BLaER1 (cell line): ENCODE data around the gene MAGI1.
"Not testable (repeated sequence)": the region's sequence is repeated elsewhere in the genome, so short reads cannot be mapped to it uniquely, and the experiment has no call there.

Experiments used
- H3K27ac ChIP-seq: shearing (Covaris generic); formaldehyde crosslinking; 2 replicates; pipeline ENCODE4 v1.8.1; 2022
- H3K27me3 ChIP-seq: shearing (Covaris generic); formaldehyde crosslinking; 2 replicates; pipeline ENCODE4 v1.8.1; 2022
- H3K36me3 ChIP-seq: shearing (Covaris generic); formaldehyde crosslinking; 2 replicates; pipeline ENCODE4 v1.8.1; 2022
- H3K4me1 ChIP-seq: shearing (Covaris generic); formaldehyde crosslinking; 2 replicates; pipeline ENCODE4 v1.8.1; 2022
- H3K4me2 ChIP-seq: shearing (Covaris generic); formaldehyde crosslinking; 2 replicates; pipeline ENCODE4 v1.8.1; 2022
- H3K4me3 ChIP-seq: shearing (Covaris generic); formaldehyde crosslinking; 2 replicates; pipeline ENCODE4 v1.8.1; 2022
- H3K9ac ChIP-seq: shearing (Covaris generic); formaldehyde crosslinking; 2 replicates; pipeline ENCODE4 v1.8.1; 2022
- H3K9me3 ChIP-seq: shearing (Covaris generic); formaldehyde crosslinking; 2 replicates; pipeline ENCODE4 v1.8.1; 2022
- H4K20me1 ChIP-seq: shearing (Covaris generic); formaldehyde crosslinking; 2 replicates; pipeline ENCODE4 v1.8.1; 2022
- Cebpa-rat ChIP-seq: shearing (Covaris generic); IDR thresholded peaks from 2 replicates; pipeline ENCODE4 v1.8.1; 2022

The MAGI1 gene

GRCh38 chr3:65568497-65568896, 470.2 kb downstream of the MAGI1 start:
- Histone ChIP-seq H3K4me2 (no peak overlapping the region), H3K4me3 (no peak overlapping the region), H3K27me3 (no peaks in the 10 kb centered on the region), H3K9me3 (peaks cover 2% of the 10 kb centered on the region; the same call in 1 of the 2 replicates), H3K27ac (no peak overlapping the region), H3K9ac (no peak overlapping the region), H3K36me3 (no peaks in the 10 kb centered on the region), H4K20me1 (no peaks in the 10 kb centered on the region), H3K4me1 (peaks cover 49% of the 10 kb centered on the region)
- no peak for TF ChIP-seq Cebpa-rat

DNA sequence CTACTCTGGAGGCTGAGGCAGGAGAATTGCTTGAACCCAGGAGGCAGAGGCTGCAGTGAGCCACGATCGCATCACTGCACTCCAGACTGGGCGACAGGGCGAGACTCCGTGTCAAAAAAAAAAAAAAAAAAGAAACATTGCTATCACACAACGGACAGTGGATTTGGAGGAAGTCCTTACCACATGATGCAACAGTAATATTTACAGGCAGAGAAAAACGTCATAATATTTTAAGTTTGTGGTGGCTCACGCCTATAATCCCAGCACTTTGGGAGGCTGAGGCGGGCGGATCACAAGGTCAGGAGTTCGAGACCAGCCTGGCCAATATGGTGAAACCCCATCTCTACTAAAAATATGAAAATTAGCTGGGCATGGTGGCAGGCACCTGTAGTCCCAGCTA, 473.0 kb downstream of the MAGI1 start:
- H3K4me1 ChIP-seq, result peaks cover 77% of the 10 kb centered on the region
- not testable (repeated sequence) for H3K27me3 ChIP-seq, H3K4me3 ChIP-seq, H4K20me1 ChIP-seq, H3K9me3 ChIP-seq, H3K9ac ChIP-seq, H3K36me3 ChIP-seq
- peak overlapping the region; percentile 85 for H3K4me2 ChIP-seq
- peak overlapping the region; percentile 86 for H3K27ac ChIP-seq

GRCh38 chr3:65564483-65564882, 474.2 kb downstream of the MAGI1 start:
- no peak for TF ChIP-seq Cebpa-rat
- Histone ChIP-seq H3K4me1 (peaks cover 89% of the 10 kb centered on the region), H3K4me2 (peak overlapping the region; percentile 85)

GRCh38 chr3:65563861-65564260, 474.9 kb downstream of the MAGI1 start:
- H3K4me3 ChIP-seq, result no peak overlapping the region
- H3K36me3 ChIP-seq, result peaks cover 5% of the 10 kb centered on the region; the same call in 1 of the 2 replicates
- H4K20me1 ChIP-seq, result no peaks in the 10 kb centered on the region
- H3K4me1 ChIP-seq, result peaks cover 94% of the 10 kb centered on the region
- H3K9ac ChIP-seq, result peak overlapping the region; percentile 66
- TF ChIP-seq Cebpa-rat, result no peak
- H3K4me2 ChIP-seq, result peak overlapping the region; percentile 85
- H3K27me3 ChIP-seq, result no peaks in the 10 kb centered on the region
- peaks cover 4% of the 10 kb centered on the region; the same call in 1 of the 2 replicates for H3K9me3 ChIP-seq
- peak overlapping the region; percentile 86 for H3K27ac ChIP-seq

More at GRCh38 chr3:65564483-65564882, 474.2 kb downstream of the MAGI1 start:
- Histone ChIP-seq H3K27ac (peak overlapping the region; percentile 86), H3K36me3 (peaks cover 4% of the 10 kb centered on the region; the same call in 1 of the 2 replicates), H4K20me1 (no peaks in the 10 kb centered on the region), H3K27me3 (no peaks in the 10 kb centered on the region), H3K4me3 (no peak overlapping the region), H3K9me3 (peaks cover 4% of the 10 kb centered on the region; the same call in 1 of the 2 replicates), H3K9ac (peak overlapping the region; percentile 66; the same call in 1 of the 2 replicates)

- peaks cover 17% of the 10 kb centered on the region for H3K9me3 ChIP-seq
- H3K4me3 ChIP-seq, result no peak overlapping the region
- H3K27ac ChIP-seq, result peak overlapping the region; percentile 86
- H3K9ac ChIP-seq, result no peak overlapping the region
- no peaks in the 10 kb centered on the region for H3K27me3 ChIP-seq
- peaks cover 5% of the 10 kb centered on the region; the same call in 1 of the 2 replicates for H3K36me3 ChIP-seq
- peaks cover 97% of the 10 kb centered on the region for H3K4me1 ChIP-seq
- no peak for TF ChIP-seq Cebpa-rat
- peak overlapping the region; percentile 85 for H3K4me2 ChIP-seq
- no peaks in the 10 kb centered on the region for H4K20me1 ChIP-seq
These were observed 476.3 kb downstream of the MAGI1 start for GRCh38 chr3:65562447-65562846.

DNA sequence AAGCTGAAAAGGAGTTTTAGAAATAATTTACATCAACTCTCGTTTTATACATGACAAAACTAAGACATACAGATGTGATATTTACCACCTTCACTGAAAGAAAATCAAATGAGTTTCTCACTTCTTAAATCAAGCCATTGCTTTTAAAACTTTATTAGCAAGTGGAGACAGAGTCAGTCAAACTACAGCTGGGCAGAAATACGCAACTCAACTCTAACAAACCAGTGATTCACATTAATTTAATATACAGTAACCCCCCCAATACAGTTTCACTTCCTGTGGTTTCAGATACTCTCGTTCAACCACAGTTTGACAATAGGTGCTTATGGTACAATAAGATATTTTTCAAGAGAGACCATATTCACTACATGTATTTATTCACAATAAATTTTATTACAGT, 477.1 kb downstream of the MAGI1 start:
- H3K36me3 ChIP-seq, result peaks cover 5% of the 10 kb centered on the region; the same call in 1 of the 2 replicates
- H3K4me1 ChIP-seq, result peaks cover 95% of the 10 kb centered on the region
- H3K9ac ChIP-seq, result peak overlapping the region; percentile 72; the same call in 1 of the 2 replicates
- H4K20me1 ChIP-seq, result no peaks in the 10 kb centered on the region
- H3K4me2 ChIP-seq, result peak overlapping the region; percentile 85
- TF ChIP-seq Cebpa-rat, result no peak
- peak overlapping the region; percentile 86 for H3K27ac ChIP-seq
- H3K27me3 ChIP-seq, result no peaks in the 10 kb centered on the region
- H3K9me3 ChIP-seq, result peaks cover 25% of the 10 kb centered on the region
- peak overlapping the region; percentile 29; the same call in 1 of the 2 replicates for H3K4me3 ChIP-seq

GRCh38 chr3:65560901-65561300, 477.8 kb downstream of the MAGI1 start:
- Histone ChIP-seq H3K9me3 (peaks cover 27% of the 10 kb centered on the region), H3K27ac (peak overlapping the region; percentile 86), H4K20me1 (no peaks in the 10 kb centered on the region), H3K36me3 (peaks cover 5% of the 10 kb centered on the region; the same call in 1 of the 2 replicates), H3K4me2 (peak overlapping the region; percentile 85), H3K9ac (peak overlapping the region; percentile 72; the same call in 1 of the 2 replicates), H3K4me1 (peaks cover 87% of the 10 kb centered on the region), H3K27me3 (no peaks in the 10 kb centered on the region), H3K4me3 (peak overlapping the region; percentile 29; the same call in 1 of the 2 replicates)
- TF ChIP-seq Cebpa-rat, result no peak

DNA sequence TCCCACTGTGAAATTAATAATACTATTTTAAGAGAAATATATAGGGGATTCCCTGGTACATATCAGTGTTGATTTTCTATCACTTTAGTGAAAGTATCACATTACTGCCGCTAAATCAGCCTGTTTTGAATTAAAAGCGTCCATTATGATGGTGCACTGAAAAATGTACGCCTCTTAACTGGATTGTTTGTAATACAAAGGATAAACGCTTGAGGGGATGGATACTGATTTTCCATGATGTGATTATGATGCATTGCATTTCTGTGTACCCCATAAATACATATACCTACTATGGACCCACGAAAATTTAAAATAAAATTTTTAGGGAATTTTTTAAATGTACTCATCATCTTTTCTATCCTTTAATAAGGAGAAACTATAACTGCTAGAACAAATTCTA, 478.6 kb downstream of the MAGI1 start:
- H3K27ac ChIP-seq, result peak overlapping the region; percentile 86
- peaks cover 80% of the 10 kb centered on the region for H3K4me1 ChIP-seq
- peaks cover 33% of the 10 kb centered on the region for H3K9me3 ChIP-seq
- H3K9ac ChIP-seq, result no peak overlapping the region
- H3K27me3 ChIP-seq, result no peaks in the 10 kb centered on the region
- no peak overlapping the region for H3K4me3 ChIP-seq
- H4K20me1 ChIP-seq, result no peaks in the 10 kb centered on the region
- no peak for TF ChIP-seq Cebpa-rat
- peak overlapping the region; percentile 85 for H3K4me2 ChIP-seq
- peaks cover 5% of the 10 kb centered on the region; the same call in 1 of the 2 replicates for H3K36me3 ChIP-seq

DNA sequence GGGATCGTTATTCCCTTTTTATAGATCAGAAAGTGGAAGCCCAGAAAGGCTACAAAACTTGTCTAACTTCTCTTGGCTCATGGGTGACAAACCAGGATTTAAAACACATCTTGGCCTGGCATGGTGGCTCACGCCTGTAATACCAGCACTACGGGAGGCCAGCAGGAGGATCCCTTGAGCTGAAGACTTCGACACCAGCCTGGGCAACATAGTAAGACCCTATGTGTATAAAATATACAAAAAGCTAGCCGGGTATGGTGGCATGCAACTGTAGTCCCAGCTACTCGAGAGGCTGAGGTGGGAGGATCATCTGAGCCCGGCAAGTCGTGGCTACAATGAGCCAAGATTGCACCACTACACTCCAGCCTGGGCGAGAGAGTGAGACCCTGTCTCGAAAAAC, 479.1 kb downstream of the MAGI1 start:
- peaks cover 5% of the 10 kb centered on the region; the same call in 1 of the 2 replicates for H3K36me3 ChIP-seq
- peaks cover 36% of the 10 kb centered on the region for H3K9me3 ChIP-seq
- no peak overlapping the region for H3K9ac ChIP-seq
- no peaks in the 10 kb centered on the region for H3K27me3 ChIP-seq
- peak overlapping the region; percentile 54; the same call in 1 of the 2 replicates for H3K27ac ChIP-seq
- peak overlapping the region; percentile 16; the same call in 1 of the 2 replicates for H3K4me2 ChIP-seq
- no peak overlapping the region for H3K4me3 ChIP-seq
- H4K20me1 ChIP-seq, result no peaks in the 10 kb centered on the region
- TF ChIP-seq Cebpa-rat, result no peak
- H3K4me1 ChIP-seq, result peaks cover 75% of the 10 kb centered on the region

DNA sequence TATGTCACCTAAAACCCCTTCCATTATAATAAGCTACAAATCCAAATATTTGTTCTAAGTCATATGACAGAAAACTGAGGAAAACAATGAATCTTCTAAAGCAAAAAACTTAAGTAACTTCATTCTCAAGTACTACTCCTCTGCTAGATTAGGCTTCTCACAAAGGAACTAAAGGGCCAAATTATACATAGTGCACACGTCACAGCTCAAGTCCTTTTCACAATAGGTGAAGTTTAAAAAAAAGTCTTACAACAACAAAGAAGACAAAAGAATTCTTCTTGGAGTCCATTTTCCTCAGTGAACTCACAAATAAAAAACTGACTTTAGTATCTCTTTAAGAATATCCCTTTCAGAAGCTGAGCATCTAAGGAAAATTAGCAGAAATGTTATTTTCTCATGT, 479.9 kb downstream of the MAGI1 start:
- peaks cover 67% of the 10 kb centered on the region for H3K4me1 ChIP-seq
- H3K4me3 ChIP-seq, result no peak overlapping the region
- H3K27me3 ChIP-seq, result no peaks in the 10 kb centered on the region
- H3K9me3 ChIP-seq, result peaks cover 43% of the 10 kb centered on the region
- peak overlapping the region; percentile 16; the same call in 1 of the 2 replicates for H3K4me2 ChIP-seq
- H4K20me1 ChIP-seq, result no peaks in the 10 kb centered on the region
- H3K27ac ChIP-seq, result no peak overlapping the region
- no peak overlapping the region for H3K9ac ChIP-seq
- H3K36me3 ChIP-seq, result peaks cover 5% of the 10 kb centered on the region; the same call in 1 of the 2 replicates
- no peak for TF ChIP-seq Cebpa-rat
